ENCODE measurements around the gene CEBPA.
A peak's percentile ranks its signal among the peaks of the same experiment; 100 is the strongest.

The CEBPA gene

GRCh38 chr19:33302175-33302973 is at the start of gene CEBPA:
CEBPA (minus strand) TSS chr19:33302534; CDS start chr19:33302414, 120 bp downstream.
- H3K27me3 ChIP-seq: peaks cover 14 to 67% (median 54%) of the 10 kb centered on the region in 11 experiments
- peak within 1 kb of the TSS; percentile 78 to 92 (median 84) for H3K27ac ChIP-seq

DNA sequence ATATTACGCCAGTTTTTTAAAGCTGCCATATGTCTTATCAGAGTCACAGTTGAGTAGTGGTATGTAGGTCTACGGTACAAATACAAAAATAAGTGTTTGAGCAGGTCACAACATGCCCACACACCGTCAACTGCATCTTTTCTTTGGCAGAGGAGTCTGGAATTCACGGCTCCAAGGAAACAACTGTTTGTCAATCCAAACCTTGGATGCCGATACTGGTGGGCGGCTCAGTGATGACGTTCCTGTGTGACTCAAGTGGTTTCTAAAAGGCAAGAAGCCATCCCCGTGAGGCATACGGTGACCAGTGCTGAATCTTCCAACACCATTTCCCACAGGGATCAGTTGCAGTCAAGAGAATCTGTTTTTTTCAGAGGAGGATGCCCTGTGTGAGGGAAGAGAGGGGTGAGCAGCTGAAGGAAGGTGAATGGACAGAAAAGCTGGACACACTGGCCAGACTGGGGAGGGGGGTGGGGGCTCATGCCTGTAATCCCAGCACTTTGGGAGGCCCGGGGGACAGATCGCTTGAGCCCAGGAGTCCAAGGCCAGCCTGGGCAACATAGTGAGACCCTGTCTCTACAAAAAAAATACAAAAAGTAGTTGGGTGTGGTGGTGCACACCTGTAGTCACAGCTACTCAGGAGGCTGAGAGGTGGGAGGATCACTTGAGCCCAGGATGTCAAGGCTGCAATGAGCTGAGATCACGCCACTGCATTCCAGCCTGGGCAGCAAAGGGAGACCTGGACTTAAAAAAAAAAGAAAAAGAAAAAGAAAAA is 48.4 kb upstream of the CEBPA start:
- Histone ChIP-seq H3K27ac (no peak overlapping the region), H3K9ac (no peak overlapping the region)

More at GRCh38 chr19:33302175-33302973, at the start of gene CEBPA:
- Histone ChIP-seq H3K9ac (peak within 1 kb of the TSS; percentile 79 to 93 (median 88)), H3K9me3 (replicated peaks in 1 of 11) (no peaks in the 10 kb centered on the region), H3K4me1 (peaks cover 50 to 63% (median 58%) of the 10 kb centered on the region in 10 experiments), H4K20me1 (peaks cover 22 to 40% (median 34%) of the 10 kb centered on the region in 11 experiments; a peak in 20 of 22 replicates), H3K4me2 (peak within 1 kb of the TSS; percentile 91 to 100 (median 99)), H3K36me3 (peaks cover 0 to 9% (median 0%) of the 10 kb centered on the region in 11 experiments; a peak in 1 of 22 replicates), H3K4me3 (peak within 1 kb of the TSS; percentile 72 to 92 (median 79))
- no peak for TF ChIP-seq Cebpa-rat (IDR thresholded peaks at IDR 0.05)

DNA sequence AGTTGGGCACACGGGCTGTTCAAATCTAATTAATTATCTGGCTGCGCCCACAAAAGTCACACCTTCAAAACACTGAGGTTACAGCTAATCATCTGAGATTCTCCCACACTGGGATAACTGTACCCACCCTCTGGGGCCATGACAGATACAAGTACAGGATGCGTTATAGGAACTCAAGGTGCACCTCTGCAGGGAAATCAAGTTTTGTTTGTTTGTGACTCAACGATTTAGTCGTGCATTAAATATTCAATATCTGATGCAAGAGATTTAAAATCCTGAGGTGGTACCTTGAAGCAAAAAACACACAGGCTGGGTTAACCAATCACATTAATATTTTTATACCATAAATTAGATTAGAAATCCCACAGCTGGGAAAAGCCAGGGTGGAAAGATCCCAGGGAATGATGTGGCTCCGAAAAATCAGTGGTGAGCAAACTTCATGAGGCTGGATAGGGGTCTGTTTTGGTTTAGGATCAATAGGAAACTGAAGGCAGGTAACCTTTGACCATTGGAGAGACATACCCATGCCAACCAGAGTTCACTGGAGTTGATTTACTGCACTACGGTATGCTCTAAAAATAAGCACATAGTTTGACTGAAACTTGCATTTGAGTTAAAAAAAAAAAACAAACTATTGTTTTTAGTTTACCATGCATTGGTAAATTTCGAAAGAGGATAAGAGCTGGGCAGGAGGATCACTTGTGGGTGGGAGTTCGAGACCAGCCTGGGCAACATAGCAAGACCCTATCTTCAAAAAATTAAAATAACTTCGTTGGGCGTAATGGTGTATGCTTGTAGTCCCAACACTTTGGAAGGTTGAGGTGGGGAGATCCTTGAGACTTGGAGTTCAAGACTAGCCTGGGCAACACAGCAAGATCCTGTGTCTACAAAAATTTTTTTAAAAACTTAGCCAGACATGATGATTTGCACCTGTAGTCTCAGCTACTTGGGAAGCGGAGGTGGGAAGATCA is 47.3 kb upstream of the CEBPA start:
- Histone ChIP-seq H4K20me1 (no peaks in the 10 kb centered on the region), H3K36me3 (no peaks in the 10 kb centered on the region), H3K9me3 (replicated peaks in 1 of 11) (no peaks in the 10 kb centered on the region), H3K4me3 (no peak overlapping the region), H3K27ac (no peak overlapping the region), H3K9ac (no peak overlapping the region), H3K4me2 (no peak overlapping the region), H3K4me1 (no peaks in the 10 kb centered on the region), H3K27me3 (no peaks in the 10 kb centered on the region)
- TF ChIP-seq Cebpa-rat (IDR thresholded peaks at IDR 0.05): no peak

More for the DNA sequence above, 48.4 kb upstream of the CEBPA start:
- no peaks in the 10 kb centered on the region for H4K20me1 ChIP-seq
- no peak overlapping the region for H3K4me2 ChIP-seq
- H3K36me3 ChIP-seq: no peaks in the 10 kb centered on the region
- H3K4me3 ChIP-seq: no peak overlapping the region
- no peaks in the 10 kb centered on the region for H3K4me1 ChIP-seq
- no peak for TF ChIP-seq Cebpa-rat (IDR thresholded peaks at IDR 0.05)
- peaks cover 0 to 7% (median 5%) of the 10 kb centered on the region in 11 experiments; a peak in 11 of 22 replicates for H3K9me3 ChIP-seq (replicated peaks in 1 of 11)
- H3K27me3 ChIP-seq: no peaks in the 10 kb centered on the region

DNA sequence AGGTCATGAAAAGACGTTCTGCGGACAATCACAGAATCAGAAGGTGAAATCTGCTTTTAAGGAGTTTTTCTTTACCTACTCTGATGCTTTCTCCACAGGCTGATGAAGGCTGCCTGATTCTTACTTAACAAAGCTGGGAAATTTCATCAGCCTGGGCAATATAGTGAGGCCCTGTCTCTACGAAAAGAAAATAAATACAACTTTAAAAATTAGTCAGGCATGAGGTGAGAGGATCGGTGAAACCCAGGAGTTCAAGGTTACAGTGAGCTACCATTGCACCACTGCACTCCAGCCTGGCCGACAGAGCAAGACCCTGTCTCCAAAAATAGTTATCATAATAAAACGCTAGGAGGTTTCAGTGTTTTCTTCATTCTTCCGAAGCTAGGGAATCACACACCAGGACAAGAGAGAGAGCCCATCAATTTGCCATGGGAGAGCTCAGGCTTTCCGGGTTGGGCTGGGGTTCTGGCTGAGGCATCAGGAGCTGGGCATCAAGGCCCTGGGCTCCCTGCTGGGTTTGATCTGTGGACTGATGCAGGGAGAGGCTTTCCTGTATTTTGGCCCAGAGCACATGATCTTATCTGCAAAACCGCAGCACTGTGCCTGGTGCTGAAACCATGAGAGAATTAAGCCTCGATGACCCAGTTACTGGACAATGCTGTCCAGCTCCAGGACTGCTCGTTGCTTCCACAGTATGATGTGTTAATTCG is 46.1 kb upstream of the CEBPA start:
- TF ChIP-seq Cebpa-rat (IDR thresholded peaks at IDR 0.05): no peak

GRCh38 chr19:33347300-33347699 is 45.0 kb upstream of the CEBPA start:
- Histone ChIP-seq H3K4me1 (peaks cover 0 to 7% (median 0%) of the 10 kb centered on the region in 10 experiments; a peak in 1 of 20 replicates), H3K27me3 (no peaks in the 10 kb centered on the region)

More for the DNA sequence above, 46.1 kb upstream of the CEBPA start:
- no peak overlapping the region for H3K27ac ChIP-seq
- no peaks in the 10 kb centered on the region for H3K36me3 ChIP-seq
- H3K4me3 ChIP-seq: no peak overlapping the region
- H3K9me3 ChIP-seq (replicated peaks in 1 of 11): no peaks in the 10 kb centered on the region
- H3K9ac ChIP-seq: no peak overlapping the region
- H3K27me3 ChIP-seq: no peaks in the 10 kb centered on the region
- no peaks in the 10 kb centered on the region for H4K20me1 ChIP-seq
- H3K4me2 ChIP-seq: no peak overlapping the region
- H3K4me1 ChIP-seq: peaks cover 0 to 7% (median 0%) of the 10 kb centered on the region in 10 experiments; a peak in 1 of 20 replicates

GRCh38 chr19:33346665-33347064 is 44.3 kb upstream of the CEBPA start:
- 0 out of 22 replicates have a peak, but pooled peaks of 2 of the 11 experiments have one; percentile 10 to 19 for TF ChIP-seq Cebpa-rat (IDR thresholded peaks at IDR 0.05)
- Histone ChIP-seq H4K20me1 (no peaks in the 10 kb centered on the region), H3K4me1 (peaks cover 0 to 7% (median 0%) of the 10 kb centered on the region in 10 experiments; a peak in 1 of 20 replicates), H3K27me3 (no peaks in the 10 kb centered on the region), H3K4me2 (no peak overlapping the region), H3K9me3 (replicated peaks in 1 of 11) (no peaks in the 10 kb centered on the region), H3K36me3 (no peaks in the 10 kb centered on the region), H3K27ac (no peak overlapping the region), H3K4me3 (no peak overlapping the region), H3K9ac (no peak overlapping the region)

More at GRCh38 chr19:33347300-33347699, 45.0 kb upstream of the CEBPA start:
- no peak overlapping the region for H3K27ac ChIP-seq
- H3K4me3 ChIP-seq: no peak overlapping the region
- H4K20me1 ChIP-seq: no peaks in the 10 kb centered on the region
- no peak for TF ChIP-seq Cebpa-rat (IDR thresholded peaks at IDR 0.05)
- no peaks in the 10 kb centered on the region for H3K9me3 ChIP-seq (replicated peaks in 1 of 11)
- H3K36me3 ChIP-seq: no peaks in the 10 kb centered on the region
- no peak overlapping the region for H3K4me2 ChIP-seq
- H3K9ac ChIP-seq: no peak overlapping the region

GRCh38 chr19:33345163-33345562 is 42.8 kb upstream of the CEBPA start:
- no peak for TF ChIP-seq Cebpa-rat (IDR thresholded peaks at IDR 0.05)
- H3K9me3 ChIP-seq (replicated peaks in 1 of 11): no peaks in the 10 kb centered on the region
- no peak overlapping the region for H3K27ac ChIP-seq
- no peaks in the 10 kb centered on the region for H3K36me3 ChIP-seq
- no peak overlapping the region for H3K9ac ChIP-seq
- H3K4me1 ChIP-seq: peaks cover 0 to 7% (median 0%) of the 10 kb centered on the region in 10 experiments; a peak in 1 of 20 replicates
- H4K20me1 ChIP-seq: no peaks in the 10 kb centered on the region
- H3K4me3 ChIP-seq: no peak overlapping the region
- no peaks in the 10 kb centered on the region for H3K27me3 ChIP-seq
- no peak overlapping the region for H3K4me2 ChIP-seq

GRCh38 chr19:33344573-33344925 is 42.2 kb upstream of the CEBPA start:
- no peaks in the 10 kb centered on the region for H4K20me1 ChIP-seq
- H3K4me2 ChIP-seq: 0 out of 22 replicates have a peak overlapping the region, but pooled peaks of 1 of the 11 experiments have one; percentile 23
- no peaks in the 10 kb centered on the region for H3K27me3 ChIP-seq
- H3K4me1 ChIP-seq: peaks cover 0 to 7% (median 4%) of the 10 kb centered on the region in 10 experiments; a peak in 8 of 20 replicates
- no peaks in the 10 kb centered on the region for H3K9me3 ChIP-seq (replicated peaks in 1 of 11)
- TF ChIP-seq Cebpa-rat (IDR thresholded peaks at IDR 0.05): no peak
- H3K9ac ChIP-seq: no peak overlapping the region
- H3K4me3 ChIP-seq: no peak overlapping the region
- no peak overlapping the region for H3K27ac ChIP-seq
- H3K36me3 ChIP-seq: no peaks in the 10 kb centered on the region

Data from BLaER1 treated with 17β-estradiol and CSF1 and Interleukin-3, amounts not matched to agents 10 nM and 100 nM (cell line).